ENCODE measurements around the gene SMS.

DNA sequence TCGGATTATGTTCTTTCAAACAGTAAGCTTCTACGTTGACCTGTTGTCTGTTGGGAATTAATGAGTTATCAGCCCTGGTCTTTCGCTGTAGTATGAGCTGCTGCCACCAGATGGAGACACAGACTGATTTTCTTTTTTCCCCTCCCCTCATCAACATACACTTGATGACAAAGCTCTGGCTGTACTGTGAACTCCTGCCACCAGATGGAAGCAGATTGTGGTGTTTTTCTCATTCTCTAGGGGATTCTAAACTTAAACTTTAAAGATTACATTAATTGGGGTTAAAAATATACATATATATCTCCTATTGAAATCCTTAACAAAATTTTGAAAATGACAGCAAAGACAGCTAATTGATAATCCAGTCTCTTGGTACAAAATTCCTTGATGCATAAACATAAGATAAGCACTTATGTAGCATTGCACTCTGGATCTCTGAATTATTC is 44.8 kb downstream of the SMS start:
- TF ChIP-seq, protein P1, sequence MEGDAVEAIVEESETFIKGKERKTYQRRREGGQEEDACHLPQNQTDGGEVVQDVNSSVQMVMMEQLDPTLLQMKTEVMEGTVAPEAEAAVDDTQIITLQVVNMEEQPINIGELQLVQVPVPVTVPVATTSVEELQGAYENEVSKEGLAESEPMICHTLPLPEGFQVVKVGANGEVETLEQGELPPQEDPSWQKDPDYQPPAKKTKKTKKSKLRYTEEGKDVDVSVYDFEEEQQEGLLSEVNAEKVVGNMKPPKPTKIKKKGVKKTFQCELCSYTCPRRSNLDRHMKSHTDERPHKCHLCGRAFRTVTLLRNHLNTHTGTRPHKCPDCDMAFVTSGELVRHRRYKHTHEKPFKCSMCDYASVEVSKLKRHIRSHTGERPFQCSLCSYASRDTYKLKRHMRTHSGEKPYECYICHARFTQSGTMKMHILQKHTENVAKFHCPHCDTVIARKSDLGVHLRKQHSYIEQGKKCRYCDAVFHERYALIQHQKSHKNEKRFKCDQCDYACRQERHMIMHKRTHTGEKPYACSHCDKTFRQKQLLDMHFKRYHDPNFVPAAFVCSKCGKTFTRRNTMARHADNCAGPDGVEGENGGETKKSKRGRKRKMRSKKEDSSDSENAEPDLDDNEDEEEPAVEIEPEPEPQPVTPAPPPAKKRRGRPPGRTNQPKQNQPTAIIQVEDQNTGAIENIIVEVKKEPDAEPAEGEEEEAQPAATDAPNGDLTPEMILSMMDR (conservative IDR thresholded peaks at IDR 0.05) = peak; percentile 94
- no peak for TF ChIP-seq EZH2 (IDR thresholded peaks at IDR 0.05; ENCODE audit: low read depth)
